GM12878 (cell line): ENCODE measurements around the gene KANSL3. TPM values are rescaled to one million over a fixed set of nuclear protein-coding genes. Genes with fewer than 3 reads are reported as not detected.

ENCODE experiments used
- ATAC-seq: fragments of 200-7000 bp; cut with Tn5 transposase; 3 replicates; pipeline ENCODE4 v1.9.1; 2020; ENCODE audit warnings: mild to moderate bottlenecking, moderate library complexity
- BruUV-seq: library from RNA; stranded (reverse); fragments of 400-500 nt; replicated peaks from 2 replicates; lab custom pipeline; 2021; lab: Mats Ljungman, UMichigan
- CTCF ChIA-PET: fragments of 300-600 bp; sonication (Branson Sonifier 250); formaldehyde crosslinking; extraction: SDS; loops from one replicate; lab custom pipeline; 2021; ENCODE audit warnings: inconsistent platforms; lab: Yijun Ruan, JAX
- POLR2A ChIA-PET: fragments of 350-600 bp; formaldehyde crosslinking; extraction: SDS; loops from one replicate; lab custom pipeline; 2021; ENCODE audit warnings: inconsistent platforms; lab: Charles Lee
- RAD21 ChIA-PET: fragments of 300-600 bp; sonication (Branson Sonifier 250); formaldehyde crosslinking; loops from one replicate; lab custom pipeline; 2023; ENCODE audit warnings: antibody characterized with exemption; ENCODE audit not compliant: unreplicated experiment; lab: Charles Lee
- SMC1A ChIA-PET: fragments of 300-600 bp; sonication (Branson Sonifier 250); formaldehyde crosslinking; loops from one replicate; lab custom pipeline; 2023; ENCODE audit not compliant: unreplicated experiment, uncharacterized antibody; lab: Charles Lee
- DNase-seq: peaks from one replicate; pipeline ENCODE4 v3.0.0-alpha.2; 2011; ENCODE audit warnings: low read depth, low spot score
- FAIRE-seq: peaks from 3 replicates; lab custom pipeline; 2011; peaks lifted over from hg19 to GRCh38; lab: Jason Lieb, UNC
- H2AFZ ChIP-seq: 2 replicates; pipeline ENCODE4 v1.6.0; 2011; ENCODE audit warnings: low read depth, low read length, control low read depth; ENCODE audit not compliant: control insufficient read depth
- H3K27ac ChIP-seq: 2 replicates; pipeline ENCODE4 v1.5.1; 2011; ENCODE audit warnings: control low read depth; ENCODE audit not compliant: control insufficient read depth, insufficient read depth
- H3K27me3 ChIP-seq, 2 experiments: replicated peaks in 1 of 2; 2 replicates each; pipeline versions ENCODE4 v1.6.0 to v1.6.1; 2011; ENCODE audit warnings: low read length in 1 of 2; ENCODE audit not compliant: control insufficient read depth in 2 of 2, insufficient read depth in 2 of 2
- H3K36me3 ChIP-seq, 2 experiments: 2 replicates each; pipeline ENCODE4 v1.5.1; 2011; ENCODE audit warnings: low read length in 1 of 2; ENCODE audit not compliant: control insufficient read depth in 2 of 2, insufficient read depth in 2 of 2
- H3K4me1 ChIP-seq: 2 replicates; pipeline ENCODE4 v1.6.1; 2011; ENCODE audit warnings: mild to moderate bottlenecking, low read length, moderate library complexity, mixed read lengths; ENCODE audit not compliant: control insufficient read depth, insufficient read depth
- H3K4me2 ChIP-seq: 2 replicates; pipeline ENCODE4 v1.6.0; 2011; ENCODE audit warnings: control low read depth; ENCODE audit not compliant: control insufficient read depth, insufficient read depth
- H3K4me3 ChIP-seq: fragments of 200-600 bp; sonication (generic); 2 replicates; pipeline ENCODE4 v1.5.1; 2016
- H3K79me2 ChIP-seq: 2 replicates; pipeline ENCODE4 v1.6.0; 2011; ENCODE audit warnings: low read length; ENCODE audit not compliant: control insufficient read depth, insufficient read depth
- H3K9ac ChIP-seq: 2 replicates; pipeline ENCODE4 v1.8.0; 2011; ENCODE audit warnings: low read length, control low read depth, mixed read lengths; ENCODE audit not compliant: control insufficient read depth, insufficient read depth
- H3K9me3 ChIP-seq: replicated peaks from 3 replicates; pipeline ENCODE4 v1.5.1; 2011; ENCODE audit warnings: mild to moderate bottlenecking, low read length; ENCODE audit not compliant: control insufficient read depth, insufficient read depth
- H4K20me1 ChIP-seq: 2 replicates; pipeline ENCODE4 v1.6.0; 2011; ENCODE audit not compliant: control insufficient read depth, insufficient read depth
- CTCF ChIP-seq, 3 experiments: IDR thresholded peaks in 2 of 3; conservative IDR thresholded peaks in 1 of 3; 2 replicates each; pipeline ENCODE4 v1.5.1; 2011; ENCODE audit warnings: low read depth in 3 of 3, low read length in 3 of 3, mild to moderate bottlenecking in 3 of 3, control low read depth in 2 of 3, moderate library complexity in 2 of 3, inconsistent platforms in 1 of 3, mixed read lengths in 1 of 3; ENCODE audit not compliant: control insufficient read depth in 2 of 3, insufficient read depth in 1 of 3; ENCODE audit errors: extremely low read depth in 1 of 3
- SMC3 ChIP-seq: IDR thresholded peaks from 2 replicates; pipeline ENCODE4 v1.6.1; 2011; ENCODE audit warnings: low read length, improper control_type of control experiment, borderline replicate concordance
- SREBF2 ChIP-seq: IDR thresholded peaks from 2 replicates; pipeline ENCODE4 v1.6.1; 2012; ENCODE audit warnings: mild to moderate bottlenecking, low read length
- STAT1 ChIP-seq: fragments of 450-650 bp; conservative IDR thresholded peaks from 2 replicates; pipeline ENCODE4 v1.6.1; 2014; ENCODE audit warnings: antibody characterized with exemption, mild to moderate bottlenecking
- WGBS: methylation state at CpG from one replicate; pipeline ENCODE4 v1.1.6; 2016; ENCODE audit warnings: low lambda C conversion rate; ENCODE audit not compliant: insufficient replicate concordance, insufficient coverage; ENCODE audit errors: missing lambda C conversion rate; 5-methylcytosine and 5-hydroxymethylcytosine counted together
- in situ Hi-C: fragments of 300-500 bp; cut with MboI; formaldehyde crosslinking; loops from 9 replicates; pipeline ENCODE4 v1.14.3; 2018; ENCODE audit warnings: mixed read lengths
- intact Hi-C: fragments of 100-400 bp; cut with micrococcal nuclease; formaldehyde crosslinking; loops from one replicate; pipeline ENCODE4 v1.14.2; 2022; ENCODE audit not compliant: unreplicated experiment
- polyA plus RNA-seq, 11 experiments: library from polyadenylated mRNA; depleted of rRNA in 4 of 11; unstranded in 6 of 11; stranded (reverse) in 5 of 11; fragments of >200 nt; fragmentation: Nextera tagmentation in 4 of 11; fragmentation: Illumina TruSeq in 1 of 11; extraction: Ambion mirVana in 4 of 11; extraction: Trizol in 1 of 11; gene quantifications; 1 replicate in 1 of 11; 2 replicates in 10 of 11; pipeline versions ENCODE4 v1.2.1 to v1.2.3, GENCODE V29; 2011 to 2016; ENCODE audit warnings: inconsistent platforms in 2 of 11, missing spikeins in 2 of 11, low read depth in 1 of 11
- total RNA-seq, 4 experiments: library from RNA; depleted of rRNA in 3 of 4; stranded (reverse); fragments of >200 nt in 3 of 4; fragmentation: Illumina TruSeq in 1 of 4; extraction: Trizol in 1 of 4; gene quantifications; 2 replicates each; pipeline versions ENCODE4 v1.2.1 to v1.2.3, GENCODE V29; 2013 to 2021

The KANSL3 gene
- total and polyA plus RNA-seq, 10 of the 15 experiments (the other 5 are each of a cell fraction or from before 2014, with no cell fraction given), result 5.6 to 25.9 (median 16.7) TPM

- Histone ChIP-seq H3K4me2 (no peak overlapping the region), H3K9me3 (no peaks in the 10 kb centered on the region), H3K27me3 (no peaks in the 10 kb centered on the region)
- peak; percentile 6; the same call in 1 of the 2 replicates for TF ChIP-seq SMC3
- TF ChIP-seq CTCF (IDR thresholded peaks at IDR 0.05 in 2 of 3, conservative IDR thresholded peaks at IDR 0.05 in 1 of 3; ENCODE audit: control insufficient read depth in 2 of 3, extremely low read depth in 1 of 3, insufficient read depth in 1 of 3, low read depth in 3 of 3, low read length in 3 of 3), result 0 out of 6 replicates have a peak, but pooled peaks of 1 of the 3 experiments have one; percentile 13
- TF ChIP-seq STAT1, result no peak
- TF ChIP-seq, all 136 proteins: peak for 2
- RAD21 ChIA-PET, result no interaction called here
- Histone ChIP-seq H3K79me2 (no peaks in the 10 kb centered on the region), H3K27ac (no peak overlapping the region), H3K4me1 (no peaks in the 10 kb centered on the region), H3K9ac (no peak overlapping the region), H2AFZ (no peak overlapping the region), H3K36me3 (no peaks in the 10 kb centered on the region), H4K20me1 (no peaks in the 10 kb centered on the region), H3K4me3 (no peak overlapping the region)
- ATAC-seq (no peak), FAIRE-seq (no peak), DNase-seq (no peak)
- no TSS peak for BruUV-seq
- intact Hi-C loops (loop anchor here (10.0 kb wide), 1 partner anchor 390 kb away; no protein-coding TSS in a partner anchor), in situ Hi-C loops (no loop called here)
- POLR2A ChIA-PET, result no interaction called here
- 100% methylated on average over 2 of the region's 2 CpGs for WGBS
- CTCF ChIA-PET, result no interaction called here
- SMC1A ChIA-PET, result no interaction called here
Observed at GRCh38 chr2:96574364-96574763, 63.7 kb downstream of the KANSL3 start.

- POLR2A ChIA-PET, result no interaction called here
- no peaks in the 10 kb centered on the region for H3K36me3 ChIP-seq
- H3K4me2 ChIP-seq, result no peak overlapping the region
- CTCF ChIA-PET, result no interaction called here
- H3K4me1 ChIP-seq, result no peaks in the 10 kb centered on the region
- H3K79me2 ChIP-seq, result no peaks in the 10 kb centered on the region
- no peaks in the 10 kb centered on the region for H3K27me3 ChIP-seq
- H3K27ac ChIP-seq, result no peak overlapping the region
- DNase-seq, result no peak
- H3K4me3 ChIP-seq, result no peak overlapping the region
- FAIRE-seq, result no peak
- no peak overlapping the region for H3K9ac ChIP-seq
- no peak for TF ChIP-seq SREBF2
- no peak for ATAC-seq
- WGBS, result 73% methylated on average over 3 of the region's 3 CpGs
- no peaks in the 10 kb centered on the region for H4K20me1 ChIP-seq
- SMC1A ChIA-PET, result no interaction called here
- no peak overlapping the region for H2AFZ ChIP-seq
- BruUV-seq, result no TSS peak
- in situ Hi-C loops, result no loop called here
- RAD21 ChIA-PET, result no interaction called here
- intact Hi-C loops, result no loop called here
- no peaks in the 10 kb centered on the region; the same call in 2 of the 3 replicates for H3K9me3 ChIP-seq
Observed at GRCh38 chr2:96568094-96568493, 70.0 kb downstream of the KANSL3 start.
